ENCODE data around the gene CTBP1.

- TF ChIP-seq CTCF (IDR thresholded peaks at IDR 0.05), result no peak
- TF ChIP-seq EZH2 (IDR thresholded peaks at IDR 0.05; ENCODE audit: borderline replicate concordance, insufficient read depth, low read depth, low read length, poor library complexity, severe bottlenecking), result no peak
These were observed 36.3 kb upstream of the CTBP1 start for GRCh38 chr4:1285151-1285789.
